T-helper 2 cell (primary cell): ENCODE measurements around the gene YY1.
A peak's percentile ranks its signal among the peaks of the same experiment; 100 is the strongest.
"Not testable (repeated sequence)": the region's sequence is repeated elsewhere in the genome, so short reads cannot be mapped to it uniquely, and the experiment has no call there.

ENCODE experiments used
- DNase-seq, 5 experiments: peaks; one replicate each; pipeline versions ENCODE4 v3.0.0 to v3.0.0-alpha.2; 2012 to 2022

Gene YY1

DNA sequence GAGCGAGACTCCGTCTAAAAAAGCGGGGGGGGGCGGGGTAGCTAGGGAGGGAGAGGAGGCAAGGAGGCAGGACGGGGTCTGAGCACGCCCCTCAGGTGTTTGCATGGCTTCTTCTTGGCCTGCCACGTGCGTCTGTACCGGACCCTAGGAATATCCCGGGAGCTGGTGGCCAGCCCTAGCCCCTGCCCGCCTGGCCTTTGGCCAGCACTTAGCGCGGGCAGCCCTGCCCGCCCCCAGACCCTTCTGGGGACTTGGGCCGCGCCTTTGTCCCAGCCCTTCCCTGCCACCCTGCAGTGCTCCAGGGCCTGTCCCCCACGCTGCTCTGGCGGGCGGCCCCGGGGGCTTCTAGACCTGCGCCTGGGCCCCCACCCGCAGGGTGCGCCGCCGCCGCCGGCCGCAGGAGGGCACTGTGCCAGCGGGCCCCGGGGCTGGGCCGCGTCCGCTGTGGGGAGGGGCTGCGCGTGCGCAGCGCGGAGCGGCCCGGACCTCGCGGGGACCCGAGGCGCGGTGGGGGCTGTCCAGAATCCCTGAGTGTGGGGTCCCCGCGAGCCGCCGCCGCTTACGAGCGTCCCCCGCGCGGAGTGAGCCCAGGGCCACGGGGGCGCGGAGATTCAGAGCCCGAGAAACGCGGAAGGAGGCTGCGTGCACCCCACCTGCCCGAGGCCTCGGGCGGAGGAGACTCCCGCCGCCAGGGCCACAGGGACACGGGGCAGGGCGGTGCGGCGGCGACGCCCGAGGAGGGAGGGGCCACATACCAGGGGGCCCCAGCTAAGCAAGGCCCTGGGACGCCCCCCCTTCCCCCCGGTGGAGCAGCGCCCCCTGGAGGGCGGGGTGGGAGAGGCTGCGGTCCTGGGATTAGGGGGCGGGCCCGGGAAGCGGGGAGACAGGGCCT lies 46.3 kb downstream of the YY1 start:
- DNase-seq, result peak; percentile 68 to 78 (median 72)

DNA sequence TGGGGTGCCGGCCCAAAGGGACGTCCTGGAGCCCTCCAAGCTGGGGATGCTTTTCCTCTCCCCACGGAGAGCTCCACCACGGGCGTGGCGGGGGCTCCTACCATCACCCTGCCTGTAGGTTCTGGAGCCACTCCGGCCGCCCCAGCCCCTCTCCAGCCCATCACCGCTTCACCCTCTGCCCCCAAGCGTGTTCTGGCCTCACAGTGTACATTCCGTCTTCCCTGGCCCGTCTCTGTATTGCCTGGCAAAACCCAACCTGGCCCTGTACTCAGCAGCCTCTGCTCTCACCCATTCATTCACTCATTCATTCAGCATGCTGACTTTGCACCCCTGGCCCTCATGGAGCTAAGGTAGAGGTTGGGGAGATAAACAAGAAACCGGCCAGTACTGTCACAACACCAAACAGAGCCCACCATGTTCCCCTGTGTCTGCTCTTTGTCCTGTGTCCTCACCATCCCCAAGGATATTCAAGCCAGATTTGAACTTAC lies 47.0 kb downstream of the YY1 start:
- DNase-seq, result no peak

DNA sequence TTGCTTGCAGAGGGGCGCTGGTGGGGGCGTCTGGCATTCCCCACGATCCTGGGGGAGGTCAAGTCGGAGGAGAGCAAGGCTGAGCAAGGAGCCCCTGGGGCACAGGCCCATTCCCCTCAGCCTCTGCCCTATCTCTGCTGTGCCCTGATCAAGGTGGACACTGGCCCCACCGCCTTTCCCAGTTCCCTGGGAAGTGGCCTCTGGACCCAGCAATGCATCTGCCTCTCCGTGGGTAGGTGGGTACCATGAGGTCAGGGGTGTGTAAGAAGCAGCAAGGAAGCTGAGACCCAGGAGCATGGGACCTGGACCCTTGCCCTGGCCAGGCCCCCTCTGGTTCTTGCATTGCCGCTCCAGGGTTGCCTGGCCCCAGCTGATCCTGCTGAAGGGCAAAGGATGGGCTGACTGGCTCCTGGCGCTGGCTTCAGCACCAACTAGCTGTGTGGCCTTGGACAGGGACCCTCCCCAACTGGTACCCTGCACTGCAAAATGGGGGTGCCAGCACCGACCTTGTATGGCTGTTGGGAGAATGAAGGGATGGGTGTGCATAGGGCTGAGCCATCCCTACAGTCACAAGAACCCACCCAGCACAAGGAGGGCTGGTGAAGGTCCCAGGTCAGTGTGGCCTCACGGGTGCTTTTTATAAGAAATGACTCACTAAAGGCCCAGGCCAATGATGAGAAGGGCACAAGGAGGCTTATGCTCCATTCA lies 47.7 kb downstream of the YY1 start:
- DNase-seq, result no peak

- DNase-seq, result no peak
These were observed 48.5 kb downstream of the YY1 start for GRCh38 chr14:100287202-100287997.

DNA sequence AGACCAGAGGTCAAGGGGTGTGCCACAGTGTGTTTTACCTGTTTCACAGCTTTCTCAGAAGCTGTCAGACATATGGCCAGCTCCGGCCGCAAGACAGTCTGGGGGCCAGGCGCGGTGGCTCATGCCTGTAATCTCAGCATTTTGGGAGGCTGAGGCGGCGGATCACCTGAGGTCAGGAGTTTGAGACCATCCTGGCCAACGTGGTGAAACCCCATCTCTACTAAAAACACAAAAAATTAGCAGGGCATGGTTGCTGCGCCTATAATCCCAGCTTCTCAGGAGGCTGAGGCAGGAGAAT lies 49.0 kb downstream of the YY1 start:
- DNase-seq, result not testable (repeated sequence)

- no peak for DNase-seq
These were observed 49.6 kb downstream of the YY1 start for GRCh38 chr14:100288382-100289185.

- no peak for DNase-seq
These were observed 51.1 kb downstream of the YY1 start for GRCh38 chr14:100289916-100290606.

GRCh38 chr14:100290607-100291304 lies 51.8 kb downstream of the YY1 start:
- DNase-seq, result no peak

DNA sequence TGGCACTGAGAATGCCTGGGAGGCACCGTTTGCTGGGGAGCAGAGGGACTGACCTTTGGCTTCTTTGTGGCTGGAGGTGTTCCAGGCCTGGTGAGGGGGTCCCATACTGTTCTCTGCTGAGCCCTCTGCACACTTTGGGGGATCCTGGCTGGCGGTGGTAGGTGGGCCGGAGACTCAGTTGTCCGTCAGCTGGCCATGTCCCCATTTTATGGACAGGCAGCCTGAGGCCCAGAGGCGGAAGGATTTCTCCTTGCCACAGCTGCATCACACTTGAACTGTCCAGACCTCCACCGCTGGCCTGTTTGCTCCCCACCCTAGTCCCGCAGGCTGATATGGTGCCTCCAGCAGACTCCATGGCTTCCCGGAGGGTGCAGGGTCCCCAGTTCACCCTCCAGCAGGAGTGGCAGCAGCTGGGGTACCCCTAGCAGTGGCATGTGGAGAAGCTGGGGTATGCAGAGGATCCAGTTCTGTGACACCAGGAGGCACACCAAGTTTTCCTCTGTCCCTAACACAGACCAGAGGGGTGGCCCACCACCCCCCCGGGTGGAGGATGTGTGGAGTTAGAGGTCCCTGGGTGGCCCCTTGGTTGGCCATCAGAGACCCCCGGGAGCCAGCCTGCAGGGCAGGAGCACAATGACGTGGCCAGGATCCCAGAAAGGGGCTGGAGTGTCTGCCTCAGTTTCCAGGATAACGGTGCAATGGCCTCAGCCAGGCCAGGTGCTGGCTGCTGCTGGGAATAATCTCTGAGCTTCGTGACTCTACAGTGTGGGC lies 52.5 kb downstream of the YY1 start:
- no peak for DNase-seq

- no peak for DNase-seq
These were observed 53.4 kb downstream of the YY1 start for GRCh38 chr14:100292301-100292775.

DNA sequence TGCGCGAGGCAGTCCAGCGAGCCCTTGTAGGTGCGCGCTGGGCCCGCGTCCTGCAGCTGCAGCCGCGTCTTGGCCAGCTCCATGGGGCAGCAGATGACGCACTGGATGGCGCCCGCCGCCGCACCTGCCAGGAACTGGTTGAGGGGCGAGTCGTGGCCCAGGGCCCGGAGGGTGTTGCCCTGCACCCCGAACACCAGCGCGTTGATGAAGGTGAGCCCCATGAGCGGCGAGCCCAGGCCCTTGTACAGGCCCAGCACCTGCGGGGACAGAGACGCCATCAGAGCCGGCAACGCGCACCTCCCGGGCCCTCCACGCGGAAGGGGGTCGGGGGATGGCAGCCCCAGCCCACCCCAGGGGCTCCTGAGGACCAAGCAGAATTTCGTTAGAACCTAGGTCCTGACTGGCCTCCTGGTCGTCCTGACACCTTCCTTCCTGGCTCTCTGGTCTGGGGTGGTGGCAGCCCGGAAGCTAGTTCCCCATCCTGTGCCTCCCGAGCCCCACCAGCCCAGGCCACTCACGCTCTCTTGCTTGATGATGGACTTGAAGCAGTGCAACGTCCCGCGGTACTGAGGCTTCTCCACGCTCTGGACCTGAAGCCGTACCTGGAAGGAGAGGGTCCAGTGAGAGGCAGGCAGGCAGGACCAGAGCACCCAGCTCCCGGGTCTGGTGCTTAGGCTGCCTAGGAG lies 54.0 kb downstream of the YY1 start:
- DNase-seq, result no peak

GRCh38 chr14:100293497-100294212 lies 54.7 kb downstream of the YY1 start:
- DNase-seq, result no peak

DNA sequence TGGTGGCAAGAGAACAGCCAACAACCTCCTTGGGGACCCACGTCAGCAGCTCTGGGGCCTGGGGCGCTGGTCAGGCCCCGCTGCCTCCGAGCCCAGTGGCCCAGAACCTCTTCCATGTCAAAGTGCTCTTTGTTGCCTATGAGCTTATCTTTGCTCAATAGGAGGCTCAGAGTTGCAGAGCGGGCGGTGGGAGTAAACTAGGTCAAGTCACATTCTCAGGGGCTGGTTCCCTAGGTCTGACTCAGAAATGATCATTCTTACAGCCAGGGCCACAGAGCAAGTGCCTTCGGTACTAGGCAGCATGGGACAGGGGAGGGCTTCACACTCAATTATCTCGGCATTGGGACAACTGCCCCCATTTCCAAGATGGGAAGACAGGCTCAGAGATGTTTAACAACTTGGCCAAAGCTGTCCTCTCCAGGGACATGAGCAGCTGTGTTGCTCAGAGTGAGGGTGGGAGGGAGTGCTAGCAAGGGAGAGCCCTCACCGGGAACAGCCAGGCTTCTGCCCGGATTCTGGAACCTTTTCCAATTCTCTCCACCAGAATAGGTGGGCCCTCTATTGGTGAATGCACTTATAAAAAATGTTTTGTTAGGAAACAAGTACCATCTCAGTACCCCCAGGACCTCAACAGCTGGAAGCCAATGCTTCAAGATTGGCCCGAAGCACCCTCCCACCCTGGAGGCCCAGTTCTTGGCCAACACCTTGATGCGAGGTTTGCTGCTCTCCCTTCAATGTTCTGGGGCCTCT lies 55.4 kb downstream of the YY1 start:
- no peak for DNase-seq

DNA sequence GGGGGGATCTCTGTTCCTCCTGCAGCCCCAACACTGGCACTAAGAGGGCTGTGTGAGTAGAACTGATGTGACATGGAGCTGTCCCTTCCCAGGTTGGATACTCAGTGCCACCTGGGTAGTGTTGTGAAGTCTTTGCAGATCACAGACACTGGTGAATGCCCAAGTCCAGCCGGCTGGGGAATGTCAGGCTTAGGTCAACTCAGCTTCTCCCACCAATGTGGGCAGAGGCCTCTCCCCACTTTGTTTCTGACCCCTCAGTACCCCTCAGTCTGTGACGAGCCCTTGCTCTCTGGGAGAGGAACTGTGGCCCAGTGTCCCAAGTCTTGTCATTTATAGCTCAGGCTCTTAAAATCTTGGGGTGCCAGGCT lies 56.0 kb downstream of the YY1 start:
- DNase-seq, result no peak

GRCh38 chr14:100295376-100296105 lies 56.6 kb downstream of the YY1 start:
- DNase-seq, result no peak

GRCh38 chr14:100296106-100296651 lies 57.2 kb downstream of the YY1 start:
- DNase-seq, result no peak

DNA sequence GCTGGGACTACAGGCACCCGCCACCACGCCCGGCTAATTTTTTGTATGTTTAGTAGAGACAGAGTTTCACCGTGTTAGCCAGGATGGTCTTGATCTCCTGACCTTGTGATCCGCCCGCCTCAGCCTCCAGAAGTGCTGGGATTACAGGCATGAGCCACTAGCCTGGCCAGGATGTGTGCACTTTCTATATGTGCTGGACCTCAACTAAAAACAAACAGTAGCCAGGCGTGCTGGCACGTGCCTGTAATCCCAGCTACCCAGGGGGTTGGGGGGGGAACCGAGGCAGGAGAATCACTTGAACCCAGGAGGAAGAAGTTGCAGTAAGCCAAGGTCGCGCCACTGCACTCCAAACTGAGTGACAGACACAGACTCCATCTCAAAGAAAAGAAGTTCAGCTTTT lies 57.8 kb downstream of the YY1 start:
- DNase-seq, result not testable (repeated sequence)
